HG02610 (cell line): ENCODE data around the gene MYOG.

Source experiments
- ATAC-seq: cut with Tn5 transposase; IDR thresholded peaks from one replicate; pipeline ENCODE4 v1.9.1; 2021; ENCODE audit warnings: mild to moderate bottlenecking, moderate library complexity; ENCODE audit not compliant: unreplicated experiment

Gene MYOG

GRCh38 chr1:203048555-203049051, 37.2 kb downstream of the MYOG start:
- ATAC-seq, result no peak

- no peak for ATAC-seq
Observed at GRCh38 chr1:203048086-203048485, 37.7 kb downstream of the MYOG start.

- ATAC-seq, result no peak
Observed at GRCh38 chr1:203046984-203047630, 38.7 kb downstream of the MYOG start.

- no peak for ATAC-seq
Observed at GRCh38 chr1:203045821-203046594, 39.8 kb downstream of the MYOG start.

DNA sequence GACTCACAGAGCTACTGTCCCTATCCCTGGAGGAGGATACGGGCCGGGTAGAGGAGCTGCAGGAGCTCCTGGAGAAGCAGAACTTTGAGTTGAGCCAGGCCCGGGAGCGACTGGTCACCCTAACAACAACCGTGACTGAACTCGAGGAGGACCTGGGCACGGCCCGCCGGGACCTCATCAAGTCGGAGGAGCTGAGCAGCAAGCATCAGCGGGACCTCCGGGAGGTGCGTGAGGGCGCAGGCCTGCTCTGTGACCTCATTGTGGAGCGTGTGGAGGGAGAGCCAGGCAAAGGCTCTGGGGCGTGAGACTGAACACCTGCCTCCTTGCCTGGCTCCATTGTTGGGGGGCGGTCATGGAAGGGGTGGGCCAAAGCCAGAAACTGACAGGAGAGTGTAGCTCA, 40.5 kb downstream of the MYOG start:
- ATAC-seq, result no peak

GRCh38 chr1:203044546-203045250, 41.1 kb downstream of the MYOG start:
- ATAC-seq, result no peak

- ATAC-seq, result no peak
Observed at GRCh38 chr1:203043830-203044545, 41.8 kb downstream of the MYOG start.

DNA sequence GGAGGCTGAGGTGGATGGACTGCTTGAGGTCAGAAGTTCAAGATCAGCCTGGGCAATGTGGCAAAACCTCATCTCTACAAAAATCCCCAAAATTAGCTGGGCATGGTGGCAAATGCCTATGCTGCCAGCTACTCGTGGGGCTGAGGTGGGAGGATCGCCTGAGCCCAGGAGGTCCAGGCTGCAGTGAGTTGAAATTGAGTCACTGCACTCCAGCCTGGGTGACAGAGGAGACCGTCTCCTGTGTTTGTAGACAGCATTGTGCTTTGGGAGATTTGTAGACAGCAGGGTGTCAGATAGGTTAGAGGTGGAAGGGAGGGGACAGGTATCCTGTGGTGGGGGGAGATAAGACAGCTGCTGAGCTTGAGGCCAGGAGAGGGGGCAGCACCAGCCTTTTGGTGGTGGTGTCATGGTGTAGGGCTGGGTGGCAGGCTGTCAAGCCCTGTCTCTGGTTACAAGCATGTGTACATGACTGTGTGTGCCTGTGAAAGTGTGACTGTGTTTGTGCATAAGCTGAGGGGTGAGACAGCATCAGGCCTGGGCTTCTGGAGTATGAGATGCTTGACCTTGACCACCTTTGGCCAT, 44.4 kb downstream of the MYOG start:
- no peak for ATAC-seq

DNA sequence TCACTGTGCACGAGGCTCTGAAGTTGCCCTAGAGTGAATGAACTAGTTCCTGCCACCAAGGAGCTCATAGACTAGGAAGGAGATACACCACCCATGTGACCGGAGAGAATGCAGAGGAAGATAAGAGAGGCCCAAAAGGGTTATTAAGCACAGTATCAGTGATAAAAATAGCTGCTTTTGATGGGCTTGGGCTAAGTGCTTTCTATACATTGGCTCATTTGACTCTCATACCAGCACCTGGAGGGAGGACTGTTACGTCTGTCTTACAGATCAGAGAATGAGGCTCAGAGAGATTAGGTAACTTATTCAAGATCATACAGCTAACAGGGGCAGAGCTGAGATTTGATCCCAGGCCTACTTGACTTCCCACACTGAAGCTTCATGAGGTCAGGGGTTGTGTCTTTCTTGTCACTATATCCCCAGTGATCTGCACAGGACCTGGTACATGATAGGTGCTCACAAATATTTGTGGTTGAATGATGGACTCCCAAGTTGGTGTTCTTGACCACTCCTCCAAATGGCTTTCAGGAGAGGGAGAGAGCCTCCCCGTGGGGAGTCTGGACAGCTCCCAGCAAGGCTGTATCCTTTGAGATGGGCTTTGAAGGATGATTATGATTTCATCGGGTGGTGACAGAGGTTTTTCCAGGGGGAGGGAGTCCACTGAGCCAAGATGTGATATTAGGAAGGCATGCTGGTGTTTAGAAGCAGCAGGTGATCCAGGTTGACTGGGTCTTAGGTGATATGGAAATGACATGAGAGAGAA, 45.1 kb downstream of the MYOG start:
- ATAC-seq, result no peak

- ATAC-seq, result no peak
Observed at GRCh38 chr1:203039609-203040512, 46.0 kb downstream of the MYOG start.

GRCh38 chr1:203038891-203039608, 46.8 kb downstream of the MYOG start:
- peak; percentile 42 for ATAC-seq

GRCh38 chr1:203038217-203038741, 47.5 kb downstream of the MYOG start:
- peak; percentile 72 for ATAC-seq

DNA sequence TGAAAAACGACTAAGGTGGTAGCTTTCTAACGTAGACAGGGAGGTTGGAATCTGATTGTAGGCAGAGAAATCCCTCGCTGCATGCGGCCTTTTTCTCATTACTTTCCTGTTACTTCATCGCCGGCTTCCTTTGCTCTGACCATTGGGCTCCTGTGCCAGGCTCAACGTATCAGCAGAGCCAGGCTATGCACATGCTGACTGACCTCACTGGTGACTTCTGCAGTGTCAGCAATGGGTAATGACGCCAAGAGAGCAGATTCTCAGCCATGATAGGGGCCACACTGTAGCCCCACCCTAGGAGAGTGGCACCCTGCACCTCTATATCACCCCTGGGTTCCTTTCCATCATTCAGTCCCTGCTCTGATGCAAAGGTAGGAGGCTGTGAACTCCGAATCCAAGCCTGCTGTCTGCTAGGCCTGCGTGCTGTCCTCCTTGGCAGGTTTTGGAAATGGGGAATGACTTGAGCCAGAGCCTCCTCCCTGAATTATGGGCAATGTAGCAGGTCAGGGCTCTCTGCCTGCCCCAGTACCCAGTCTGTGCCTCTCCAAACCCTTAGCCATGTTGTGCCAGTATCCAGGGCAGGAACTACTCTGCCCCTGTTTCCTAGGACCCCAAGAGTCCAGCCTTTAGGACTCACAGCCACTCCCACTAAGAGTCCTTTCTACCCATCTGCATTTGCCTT, 48.2 kb downstream of the MYOG start:
- ATAC-seq, result no peak

DNA sequence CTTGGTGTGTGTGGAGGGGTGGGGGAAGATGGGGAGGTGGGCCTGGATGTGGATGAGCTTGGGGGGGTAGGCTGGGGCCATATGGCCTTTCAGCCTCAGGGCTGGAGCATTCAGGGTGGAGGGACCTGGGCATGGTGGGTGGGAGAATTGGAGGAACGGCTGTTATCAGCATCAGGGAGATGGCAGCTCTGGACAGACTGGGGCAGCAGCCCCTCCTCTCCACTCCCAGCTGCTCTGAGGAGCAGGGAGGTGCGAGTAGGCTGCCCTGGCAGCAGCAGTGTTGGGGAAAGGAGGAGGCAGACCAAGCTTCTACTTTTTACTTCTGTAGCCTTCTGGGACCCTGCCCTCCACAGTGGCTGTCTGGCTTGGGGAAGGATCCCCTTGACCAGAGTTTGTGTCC, 49.3 kb downstream of the MYOG start:
- no peak for ATAC-seq

GRCh38 chr1:203036135-203036534, 49.7 kb downstream of the MYOG start:
- ATAC-seq, result no peak

DNA sequence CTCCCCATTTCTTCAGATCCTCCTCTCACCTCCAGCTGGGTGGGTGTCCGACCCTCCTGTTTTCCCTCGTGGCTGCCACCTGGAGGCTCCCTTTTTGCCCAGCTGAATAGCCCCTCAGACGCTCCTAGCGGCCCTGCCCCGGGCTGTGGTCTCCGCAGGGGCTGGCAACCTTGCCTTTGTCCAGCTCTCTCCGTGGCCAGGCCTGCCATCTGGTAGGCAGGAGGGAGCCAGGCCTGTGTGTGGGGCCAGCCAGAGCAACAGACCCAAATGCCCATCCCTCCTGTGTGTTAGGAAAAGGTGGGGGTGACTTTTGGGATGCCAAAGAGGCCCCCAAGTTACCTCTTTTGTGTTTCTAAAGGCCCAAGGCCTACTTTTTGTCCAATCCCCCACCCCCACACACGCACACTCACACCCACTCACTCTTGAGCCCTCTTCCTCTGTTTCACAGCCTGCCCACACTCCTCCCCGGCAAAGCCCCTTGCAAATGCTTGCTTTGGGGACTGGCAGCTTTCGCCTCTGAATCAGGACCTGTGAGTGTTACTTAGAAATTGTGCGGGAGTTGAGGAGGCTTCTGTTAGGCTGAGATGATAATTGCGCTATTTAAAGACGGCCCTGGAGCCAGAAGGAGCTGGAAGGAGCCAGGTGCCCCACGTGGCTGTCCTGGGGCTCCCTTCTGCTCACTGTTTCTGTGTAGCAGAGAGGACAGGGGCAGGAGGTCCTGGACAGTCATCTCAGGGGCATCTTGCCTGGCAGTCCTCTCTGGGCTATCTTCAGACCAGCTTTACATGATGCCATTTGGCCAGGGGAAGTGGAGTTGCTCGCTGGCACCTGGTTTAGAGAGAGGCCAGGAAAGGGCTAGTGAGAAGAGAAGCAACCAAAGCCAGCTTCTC, 50.5 kb downstream of the MYOG start:
- no peak for ATAC-seq
